H9 (cell line): ENCODE data around the gene JPT2. TPM values are rescaled to one million over a fixed set of nuclear protein-coding genes. Genes with fewer than 3 reads are reported as not detected.
A peak's percentile ranks its signal among the peaks of the same experiment; 100 is the strongest.

Experiments used
- DNase-seq: peaks from one replicate; pipeline ENCODE4 v3.0.0-alpha.2; 2017
- H2AFZ ChIP-seq: one replicate; pipeline ENCODE4 v1.6.1; 2013; ENCODE audit warnings: mild to moderate bottlenecking, low read length, control low read depth, moderate library complexity
- H2AK5ac ChIP-seq: 2 replicates; pipeline ENCODE4 v1.6.1; 2013; ENCODE audit warnings: low read length, control low read depth, mixed read lengths; ENCODE audit not compliant: insufficient read length
- H2BK120ac ChIP-seq: one replicate; pipeline ENCODE4 v1.6.1; 2013; ENCODE audit warnings: low read depth, mild to moderate bottlenecking, low read length, control low read depth, inconsistent platforms; ENCODE audit not compliant: poor library complexity, severe bottlenecking
- H2BK12ac ChIP-seq: 2 replicates; pipeline ENCODE4 v1.6.1; 2013; ENCODE audit warnings: low read length, control low read depth, mixed read lengths, low read depth; ENCODE audit not compliant: insufficient read length
- H2BK15ac ChIP-seq: 2 replicates; pipeline ENCODE4 v1.6.1; 2013; ENCODE audit warnings: low read depth, low read length, control low read depth
- H2BK20ac ChIP-seq: one replicate; pipeline ENCODE4 v1.6.1; 2013; ENCODE audit warnings: low read depth, mild to moderate bottlenecking, low read length, control low read depth, inconsistent platforms; ENCODE audit not compliant: poor library complexity, severe bottlenecking
- H2BK5ac ChIP-seq: 2 replicates; pipeline ENCODE4 v1.6.1; 2013; ENCODE audit warnings: low read length, control low read depth, mixed read lengths; ENCODE audit not compliant: insufficient read length
- H3K14ac ChIP-seq: 2 replicates; pipeline ENCODE4 v1.6.1; 2013; ENCODE audit warnings: low read length, control low read depth; ENCODE audit not compliant: insufficient read depth
- H3K18ac ChIP-seq: 2 replicates; pipeline ENCODE4 v1.6.1; 2013; ENCODE audit warnings: low read depth, mild to moderate bottlenecking, mixed read lengths, low read length, control low read depth; ENCODE audit not compliant: insufficient read length
- H3K23ac ChIP-seq: 2 replicates; pipeline ENCODE4 v1.6.1; 2013; ENCODE audit warnings: low read length, control low read depth, mixed read lengths, low read depth; ENCODE audit not compliant: insufficient read length
- H3K23me2 ChIP-seq: 2 replicates; pipeline ENCODE4 v1.6.1; 2013; ENCODE audit warnings: low read depth, mild to moderate bottlenecking, mixed read lengths, low read length, control low read depth; ENCODE audit not compliant: insufficient read length, poor library complexity, severe bottlenecking
- H3K27ac ChIP-seq: 2 replicates; pipeline ENCODE4 v1.5.1; 2013; ENCODE audit warnings: low read length, control low read depth, mixed read lengths, low read depth; ENCODE audit not compliant: insufficient read length
- H3K27me3 ChIP-seq: 2 replicates; pipeline ENCODE4 v1.6.1; 2013; ENCODE audit warnings: low read length, control low read depth, inconsistent platforms; ENCODE audit not compliant: insufficient read depth
- H3K4ac ChIP-seq: 2 replicates; pipeline ENCODE4 v1.6.1; 2013; ENCODE audit warnings: low read depth, mild to moderate bottlenecking, control low read depth, inconsistent platforms, low read length, moderate library complexity
- H3K4me1 ChIP-seq: 2 replicates; pipeline ENCODE4 v1.6.1; 2013; ENCODE audit warnings: low read length, control low read depth, inconsistent platforms; ENCODE audit not compliant: insufficient read depth
- H3K4me2 ChIP-seq: 2 replicates; pipeline ENCODE4 v1.6.1; 2013; ENCODE audit warnings: low read length, control low read depth, mixed read lengths; ENCODE audit not compliant: insufficient read length, insufficient read depth
- H3K56ac ChIP-seq: 2 replicates; pipeline ENCODE4 v1.6.1; 2013; ENCODE audit warnings: low read depth, mild to moderate bottlenecking, mixed read lengths, low read length, control low read depth; ENCODE audit not compliant: insufficient read length
- H3K79me1 ChIP-seq: 2 replicates; pipeline ENCODE4 v1.6.1; 2013; ENCODE audit warnings: low read depth, mild to moderate bottlenecking, moderate library complexity, low read length, control low read depth, inconsistent platforms; ENCODE audit not compliant: insufficient read depth, poor library complexity, severe bottlenecking
- H3K79me2 ChIP-seq: 2 replicates; pipeline ENCODE4 v1.6.1; 2013; ENCODE audit warnings: low read length, control low read depth, inconsistent platforms; ENCODE audit not compliant: insufficient read depth
- H3K9ac ChIP-seq: 2 replicates; pipeline ENCODE4 v1.6.1; 2013; ENCODE audit warnings: low read length, control low read depth, mixed read lengths; ENCODE audit not compliant: insufficient read length; ENCODE audit errors: extremely low read depth
- H3K9me3 ChIP-seq: one replicate; pipeline ENCODE4 v1.6.1; 2013; ENCODE audit warnings: low read depth, low read length, inconsistent platforms; ENCODE audit not compliant: control insufficient read depth
- H3T11ph ChIP-seq: one replicate; pipeline ENCODE4 v1.6.1; 2013; ENCODE audit warnings: mild to moderate bottlenecking, low read length, control low read depth, inconsistent platforms
- H4K20me1 ChIP-seq: one replicate; pipeline ENCODE4 v1.6.1; 2013; ENCODE audit not compliant: control insufficient read depth, insufficient read length, insufficient read depth
- H4K5ac ChIP-seq: 2 replicates; pipeline ENCODE4 v1.6.1; 2013; ENCODE audit warnings: low read depth, mild to moderate bottlenecking, mixed read lengths, low read length, control low read depth; ENCODE audit not compliant: insufficient read length
- H4K8ac ChIP-seq: replicated peaks from 2 replicates; pipeline ENCODE4 v1.6.1; 2013; ENCODE audit warnings: low read length, control low read depth, mixed read lengths, low read depth; ENCODE audit not compliant: insufficient read length
- H4K91ac ChIP-seq: 2 replicates; pipeline ENCODE4 v1.6.1; 2013; ENCODE audit warnings: low read depth, mild to moderate bottlenecking, moderate library complexity, mixed read lengths, low read length, control low read depth; ENCODE audit not compliant: insufficient read length
- H3K27ac Mint-ChIP-seq, 3 experiments: 2 replicates in 2 of 3; 3 replicates in 1 of 3; pipeline ENCODE4 v1.8.0; 2020 to 2021; ENCODE audit warnings: mixed read lengths in 3 of 3, mild to moderate bottlenecking in 1 of 3, moderate library complexity in 1 of 3
- H3K27me3 Mint-ChIP-seq: 2 replicates; pipeline ENCODE4 v1.8.0; 2021; ENCODE audit warnings: low read depth, mild to moderate bottlenecking, moderate library complexity, mixed read lengths
- H3K36me3 Mint-ChIP-seq, 3 experiments: 2 replicates in 2 of 3; 3 replicates in 1 of 3; pipeline ENCODE4 v1.8.0; 2020 to 2021; ENCODE audit warnings: low read depth in 3 of 3, mixed read lengths in 3 of 3; ENCODE audit not compliant: insufficient read depth in 1 of 3
- H3K4me1 Mint-ChIP-seq, 2 experiments: 2 replicates each; pipeline ENCODE4 v1.8.0; 2020; ENCODE audit warnings: mixed read lengths in 2 of 2
- H3K4me3 Mint-ChIP-seq, 2 experiments: 2 replicates in 1 of 2; 3 replicates in 1 of 2; pipeline ENCODE4 v1.8.0; 2020 to 2021; ENCODE audit warnings: mild to moderate bottlenecking in 2 of 2, mixed read lengths in 2 of 2, moderate library complexity in 1 of 2
- H3K9me3 Mint-ChIP-seq, 2 experiments: 2 replicates in 1 of 2; 3 replicates in 1 of 2; pipeline ENCODE4 v1.8.0; 2020; ENCODE audit warnings: mild to moderate bottlenecking in 2 of 2, mixed read lengths in 2 of 2, moderate library complexity in 1 of 2
- WGBS: extraction: QIAGEN DNeasy Blood & Tissue Kit; methylation state at CpG from one replicate; pipeline ENCODE4 v1.1.7; 2013; ENCODE audit warnings: missing lambda C conversion rate, low lambda C conversion rate, mixed read lengths; ENCODE audit not compliant: insufficient read length; ENCODE audit errors: extremely low coverage; 5-methylcytosine and 5-hydroxymethylcytosine counted together
- total RNA-seq: library from RNA; stranded (reverse); gene quantifications from 2 replicates; pipeline ENCODE4 v1.2.1, GENCODE V29; 2021
- TF ChIP-seq, protein P1 (sequence below): fragments of 200-600 bp; sonication (generic); conservative IDR thresholded peaks from 3 replicates; pipeline ENCODE4 v1.8.0; 2021; ENCODE audit warnings: antibody characterized with exemption, mild to moderate bottlenecking

The JPT2 gene
- total RNA-seq, 1 experiment from 2014 or later = 206 TPM

GRCh38 chr16:1651974-1652312, 26.1 kb upstream of the JPT2 start:
- H3K4me1 Mint-ChIP-seq = no peaks in the 10 kb centered on the region
- H3K4me3 Mint-ChIP-seq = no peak overlapping the region
- no peak overlapping the region for H2BK20ac ChIP-seq
- H4K20me1 ChIP-seq = no peaks in the 10 kb centered on the region
- no peak overlapping the region for H2AK5ac ChIP-seq
- H2BK5ac ChIP-seq = no peak overlapping the region
- H3K27me3 ChIP-seq = no peaks in the 10 kb centered on the region
- TF ChIP-seq, protein P1, sequence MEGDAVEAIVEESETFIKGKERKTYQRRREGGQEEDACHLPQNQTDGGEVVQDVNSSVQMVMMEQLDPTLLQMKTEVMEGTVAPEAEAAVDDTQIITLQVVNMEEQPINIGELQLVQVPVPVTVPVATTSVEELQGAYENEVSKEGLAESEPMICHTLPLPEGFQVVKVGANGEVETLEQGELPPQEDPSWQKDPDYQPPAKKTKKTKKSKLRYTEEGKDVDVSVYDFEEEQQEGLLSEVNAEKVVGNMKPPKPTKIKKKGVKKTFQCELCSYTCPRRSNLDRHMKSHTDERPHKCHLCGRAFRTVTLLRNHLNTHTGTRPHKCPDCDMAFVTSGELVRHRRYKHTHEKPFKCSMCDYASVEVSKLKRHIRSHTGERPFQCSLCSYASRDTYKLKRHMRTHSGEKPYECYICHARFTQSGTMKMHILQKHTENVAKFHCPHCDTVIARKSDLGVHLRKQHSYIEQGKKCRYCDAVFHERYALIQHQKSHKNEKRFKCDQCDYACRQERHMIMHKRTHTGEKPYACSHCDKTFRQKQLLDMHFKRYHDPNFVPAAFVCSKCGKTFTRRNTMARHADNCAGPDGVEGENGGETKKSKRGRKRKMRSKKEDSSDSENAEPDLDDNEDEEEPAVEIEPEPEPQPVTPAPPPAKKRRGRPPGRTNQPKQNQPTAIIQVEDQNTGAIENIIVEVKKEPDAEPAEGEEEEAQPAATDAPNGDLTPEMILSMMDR = no peak
- no peaks in the 10 kb centered on the region for H3K27me3 Mint-ChIP-seq
- no peak overlapping the region for H2BK12ac ChIP-seq
- 0 out of 2 replicates have a peak, but pooled peaks cover 2% of the 10 kb centered on the region for H3K79me2 ChIP-seq
- H3K23me2 ChIP-seq = peaks cover 4% of the 10 kb centered on the region
- no peaks in the 10 kb centered on the region for H3K4me1 ChIP-seq
- no peak overlapping the region for H3K14ac ChIP-seq
- H4K5ac ChIP-seq = no peak overlapping the region
- no peak for DNase-seq
- peaks cover 28 to 62% (median 55%) of the 10 kb centered on the region in 3 experiments for H3K36me3 Mint-ChIP-seq
- H3K9me3 ChIP-seq = no peaks in the 10 kb centered on the region
- H3K9me3 Mint-ChIP-seq = no peaks in the 10 kb centered on the region
- no peak overlapping the region for H3K4me2 ChIP-seq
- no peak overlapping the region for H3K56ac ChIP-seq
- no peak overlapping the region for H3K4ac ChIP-seq
- no CpG with 5 or more reads among the region's 1 CpG for WGBS
- no peak overlapping the region for H3K27ac ChIP-seq
- H4K8ac ChIP-seq = no peak overlapping the region
- H4K91ac ChIP-seq = no peak overlapping the region
- H3K23ac ChIP-seq = no peak overlapping the region
- H2BK15ac ChIP-seq = no peak overlapping the region
- H2BK120ac ChIP-seq = no peak overlapping the region
- no peak overlapping the region for H3K18ac ChIP-seq
- no peak overlapping the region for H3K9ac ChIP-seq
- peak overlapping the region in 1 of 3 experiments; percentile 76; a peak in 3 of 7 replicates for H3K27ac Mint-ChIP-seq
- no peak overlapping the region for H3T11ph ChIP-seq
- no peaks in the 10 kb centered on the region for H3K79me1 ChIP-seq
- no peak overlapping the region for H2AFZ ChIP-seq
